Esophagus mucosa (tissue), 1 donor: ENCODE results near the gene DPP6. TPM values are rescaled to one million over a fixed set of nuclear protein-coding genes. Genes with fewer than 3 reads are reported as not detected.

Source experiments
- ATAC-seq: fragments of 200-7000 bp; cut with Tn5 transposase; one replicate; pipeline ENCODE4 v1.9.1; 2020
- total RNA-seq: library from RNA; stranded (reverse); gene quantifications from one replicate; pipeline ENCODE4 v1.2.4, GENCODE V29; 2023
- donor health status: DM: yes; HTN: yes; CAD: no.

Gene DPP6
- total RNA-seq, 1 donor from 2014 or later, result 0.12 TPM

GRCh38 chr7:154342971-154343633, 290.9 kb downstream of the DPP6 start:
- no peak for ATAC-seq

GRCh38 chr7:154343778-154344412, 291.7 kb downstream of the DPP6 start:
- ATAC-seq, result no peak

DNA sequence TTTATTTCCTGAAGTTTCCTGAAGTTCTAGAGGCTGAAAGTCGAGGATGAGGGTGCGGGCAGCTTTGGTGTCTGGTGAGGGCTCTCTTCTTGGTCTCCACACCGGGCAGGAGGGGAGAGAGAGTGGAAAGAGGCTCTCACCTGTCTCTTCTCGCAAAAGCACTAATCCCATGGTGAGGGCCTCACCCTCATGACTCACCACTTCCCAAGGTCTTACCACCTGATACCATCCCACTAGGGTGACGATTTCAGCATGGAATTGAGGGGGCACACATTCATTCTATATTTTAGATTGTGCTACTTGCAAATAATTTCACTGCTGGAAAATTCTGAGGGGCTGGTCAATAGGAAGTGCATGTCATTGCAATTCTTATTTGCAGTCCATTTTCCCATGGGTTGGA, 292.9 kb downstream of the DPP6 start:
- no peak for ATAC-seq

DNA sequence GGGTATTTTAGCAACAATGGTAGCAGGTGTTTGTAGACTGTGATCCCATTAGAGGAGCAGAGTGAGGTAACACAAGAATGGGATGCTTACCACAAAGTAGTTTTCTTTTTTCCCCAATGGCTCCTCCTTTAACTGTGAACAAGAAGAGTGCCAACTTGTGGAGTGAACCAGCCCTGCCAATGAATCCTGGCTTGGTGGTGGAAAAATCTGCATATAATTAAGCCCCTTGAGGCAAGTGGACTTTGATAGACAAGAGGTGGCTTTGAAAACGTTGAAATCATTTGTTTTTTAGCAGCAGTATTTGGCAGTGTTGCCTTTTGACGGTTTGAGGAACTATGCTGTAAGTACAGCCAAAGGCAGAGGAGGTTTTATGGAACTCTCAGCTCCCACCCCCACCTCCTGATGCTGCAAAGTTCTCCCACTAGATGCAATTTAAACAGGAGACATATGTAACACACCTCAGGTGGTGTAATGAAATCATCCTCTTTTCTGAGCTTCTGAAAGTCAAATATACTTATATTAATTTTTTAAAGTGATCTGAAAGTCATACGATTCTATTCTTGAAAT, 295.6 kb downstream of the DPP6 start:
- ATAC-seq, result no peak

DNA sequence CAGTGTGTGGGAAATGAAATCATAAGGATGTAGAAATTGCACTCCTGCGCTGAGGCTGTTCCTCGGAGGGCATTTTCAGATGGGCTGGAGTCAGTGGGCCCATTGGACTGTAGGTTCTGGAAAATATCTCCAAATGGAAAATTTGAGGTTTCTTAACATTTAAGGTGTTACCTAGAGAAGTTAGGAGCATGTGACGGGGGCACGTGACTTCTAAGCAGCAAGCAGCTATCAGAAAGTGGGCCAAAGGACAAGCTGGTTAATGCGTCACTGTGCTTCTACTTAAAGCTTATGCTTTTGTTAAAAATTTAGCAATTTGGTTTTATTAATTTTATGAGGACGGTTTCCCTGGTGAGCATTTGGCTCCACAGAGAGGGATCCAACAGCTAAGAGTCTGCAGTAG, 298.7 kb downstream of the DPP6 start:
- ATAC-seq, result no peak

- no peak for ATAC-seq
These were observed 301.2 kb downstream of the DPP6 start for GRCh38 chr7:154353355-154353767.

DNA sequence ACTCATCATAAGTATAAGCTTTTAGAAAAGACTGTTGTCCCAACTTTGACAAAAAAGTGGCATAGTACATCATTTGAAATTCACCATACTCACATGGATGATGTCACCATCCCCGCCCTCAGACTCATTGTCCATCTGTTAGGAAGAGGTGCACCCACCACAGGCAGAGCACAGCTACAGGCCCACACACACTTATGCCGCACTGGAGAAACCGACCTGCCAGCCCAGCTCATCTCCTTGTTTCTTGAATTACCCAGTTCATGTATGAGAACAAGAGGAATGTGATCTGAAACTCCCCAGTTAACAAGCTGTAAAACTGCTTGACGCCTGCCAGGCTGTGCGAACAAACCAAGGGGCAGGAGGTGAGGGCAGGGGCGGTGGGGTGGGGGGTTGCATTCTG, 312.0 kb downstream of the DPP6 start:
- no peak for ATAC-seq

GRCh38 chr7:154371424-154371823, 319.2 kb downstream of the DPP6 start:
- no peak for ATAC-seq

DNA sequence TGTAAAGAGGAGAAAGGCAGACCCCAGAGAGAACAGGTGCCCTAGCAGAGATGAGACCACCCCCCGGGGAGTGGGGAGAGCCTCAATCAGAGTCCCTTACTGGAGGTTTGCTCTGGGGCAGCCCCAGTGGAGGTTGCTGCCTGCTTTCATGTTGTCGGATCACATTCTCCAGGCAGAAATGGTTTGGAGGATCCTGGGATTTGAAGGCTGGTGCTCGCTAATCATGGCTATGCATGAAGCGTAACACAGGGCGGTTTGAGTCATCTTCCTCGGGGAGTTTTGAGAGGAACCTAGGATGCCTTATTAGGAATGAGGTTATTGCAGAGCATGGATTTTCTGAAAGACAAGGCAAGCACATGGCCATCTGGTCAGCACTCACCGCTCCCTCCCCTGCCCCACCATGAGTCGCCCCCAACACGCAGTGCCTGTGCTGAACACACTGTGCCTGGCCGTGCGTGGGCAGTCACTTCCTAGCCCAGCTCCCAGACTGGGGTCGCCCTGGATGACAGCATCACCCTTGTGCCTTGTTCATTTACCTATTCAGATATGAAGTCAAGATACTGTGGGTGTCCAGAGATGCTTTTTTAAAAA, 319.9 kb downstream of the DPP6 start:
- ATAC-seq, result no peak

GRCh38 chr7:154373956-154374355, 321.8 kb downstream of the DPP6 start:
- ATAC-seq, result no peak

DNA sequence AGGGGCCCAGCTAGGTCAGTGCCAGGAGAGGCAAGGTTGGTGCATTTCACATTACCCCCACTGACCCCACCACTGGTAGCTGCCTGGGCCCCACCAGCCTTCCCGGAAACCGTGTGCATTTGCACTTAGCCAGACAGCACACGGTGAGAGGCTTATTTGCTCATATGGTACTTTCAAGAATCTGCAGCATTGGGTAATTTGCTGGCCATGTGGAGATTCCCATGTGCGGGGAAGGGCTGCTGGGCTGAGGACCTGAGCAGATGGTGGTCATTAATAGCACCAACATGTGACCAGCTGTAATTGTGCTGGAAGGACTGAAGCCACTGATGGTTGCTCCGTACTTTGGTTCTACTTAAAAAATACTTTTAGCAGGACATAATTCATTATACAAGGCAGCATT, 323.8 kb downstream of the DPP6 start:
- ATAC-seq, result no peak

DNA sequence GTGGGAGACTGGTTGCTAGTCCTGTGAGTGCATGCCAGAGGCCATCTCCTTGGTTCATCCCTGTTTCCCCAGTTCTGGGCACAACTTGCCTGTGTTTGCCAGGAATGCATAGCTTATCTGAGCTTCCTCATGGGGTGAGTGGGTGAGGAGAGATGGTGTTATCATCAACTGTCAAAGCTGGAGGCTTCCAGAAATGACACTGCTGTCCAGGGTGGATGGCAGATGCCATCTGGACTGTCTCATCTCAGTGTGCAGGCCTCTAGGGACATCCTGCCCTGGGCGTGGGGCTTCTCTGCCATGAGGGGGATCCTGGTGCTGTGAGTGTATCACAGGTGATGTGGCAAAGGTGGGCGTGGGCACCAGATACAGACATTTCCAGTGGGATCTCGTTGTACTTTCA, 328.6 kb downstream of the DPP6 start:
- ATAC-seq, result no peak

- ATAC-seq, result no peak
These were observed 330.8 kb downstream of the DPP6 start for GRCh38 chr7:154383045-154383444.

- no peak for ATAC-seq
These were observed 333.0 kb downstream of the DPP6 start for GRCh38 chr7:154385214-154385613.

- ATAC-seq, result no peak
These were observed 335.1 kb downstream of the DPP6 start for GRCh38 chr7:154387252-154387651.

GRCh38 chr7:154388412-154388811, 336.2 kb downstream of the DPP6 start:
- ATAC-seq, result no peak

DNA sequence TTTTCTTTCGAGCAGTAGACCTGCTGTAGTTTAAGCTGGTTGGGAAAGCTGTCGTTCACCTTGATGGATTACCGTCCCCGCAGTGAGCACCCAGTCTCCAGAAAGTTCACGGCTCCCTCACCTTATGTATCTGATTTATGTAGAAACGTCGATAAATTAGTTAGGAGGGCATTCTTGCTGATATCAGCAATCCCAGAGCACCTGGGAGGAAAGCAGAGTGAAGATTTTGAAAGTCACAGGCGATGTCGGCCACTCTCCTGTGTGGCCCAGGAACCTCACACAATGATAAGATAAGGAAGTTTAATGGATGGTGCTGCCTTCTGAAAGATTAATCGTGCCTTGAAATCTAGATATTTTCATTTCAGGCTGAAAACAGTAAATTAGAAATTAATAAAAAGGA, 336.8 kb downstream of the DPP6 start:
- no peak for ATAC-seq

DNA sequence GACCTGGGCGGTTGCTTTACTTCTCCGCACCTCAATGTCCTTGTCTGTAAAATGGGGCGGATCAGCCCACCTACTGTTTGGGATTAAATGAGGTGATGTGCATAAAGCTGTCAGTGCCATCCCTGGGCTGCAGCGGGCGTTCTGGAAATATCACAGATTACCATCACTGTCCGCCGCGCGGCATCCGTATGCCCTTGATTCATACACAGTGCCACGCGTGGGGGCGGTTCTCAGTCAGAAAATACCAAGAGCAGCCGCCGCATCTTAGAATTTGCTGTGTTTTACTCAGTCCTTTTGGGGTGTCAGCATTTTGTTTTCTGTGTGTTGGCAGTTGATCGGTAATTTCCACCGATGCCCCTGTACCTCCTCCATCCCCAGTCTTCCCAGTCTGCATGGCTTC, 338.8 kb downstream of the DPP6 start:
- no peak for ATAC-seq

- ATAC-seq, result no peak
These were observed 342.6 kb downstream of the DPP6 start for GRCh38 chr7:154394804-154395203.

- no peak for ATAC-seq
These were observed 354.1 kb downstream of the DPP6 start for GRCh38 chr7:154406312-154406711.

DNA sequence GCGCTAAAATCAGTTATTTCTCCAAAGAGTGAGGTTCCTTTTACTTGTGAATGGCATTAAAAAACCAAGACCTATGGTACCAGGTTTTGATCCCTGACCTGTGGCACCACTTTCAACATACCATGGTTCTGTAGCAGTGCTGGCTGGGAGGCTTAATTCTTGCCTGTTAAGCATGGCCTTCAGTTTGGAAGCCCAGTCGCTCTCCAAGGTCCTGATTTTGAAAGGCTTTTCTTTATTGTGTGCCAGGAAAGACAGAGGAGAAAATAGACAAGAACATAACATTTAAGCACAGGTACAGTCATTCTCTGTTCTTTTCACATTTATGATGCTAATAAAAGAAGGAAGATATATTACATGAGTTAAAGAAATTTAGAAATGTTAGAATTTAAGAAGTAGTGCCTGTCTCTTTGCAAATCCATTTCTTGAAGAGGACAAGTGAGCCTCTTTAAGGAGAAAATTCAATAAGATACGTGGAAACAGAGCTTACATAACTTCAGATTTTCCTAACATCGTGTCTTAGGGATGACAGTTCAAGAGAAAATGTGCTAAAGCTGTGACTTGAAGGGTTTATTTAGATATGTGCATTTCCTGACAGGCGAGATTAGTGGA, 357.6 kb downstream of the DPP6 start:
- ATAC-seq, result no peak

GRCh38 chr7:154412105-154412504, 359.9 kb downstream of the DPP6 start:
- no peak for ATAC-seq

- no peak for ATAC-seq
These were observed 363.7 kb downstream of the DPP6 start for GRCh38 chr7:154415709-154416399.
